Activated T-helper 1 cell treated with Interleukin-2 at 50 U/mL for 16 hours (primary cell): ENCODE data around the gene RNU5D-1.
"Not testable (repeated sequence)": the region's sequence is repeated elsewhere in the genome, so short reads cannot be mapped to it uniquely, and the experiment has no call there.

Experiments used
- DNase-seq: peaks from one replicate; pipeline ENCODE4 v3.0.0-alpha.2; 2020; ENCODE audit warnings: low read depth

Gene RNU5D-1

GRCh38 chr1:44730741-44731512 lies at the start of gene RNU5D-1:
Gene RNU5D-1, minus strand, starts transcription at chr1:44731170.
- DNase-seq, result peak; percentile 83

GRCh38 chr1:44780583-44781121 lies 49.7 kb upstream of the RNU5D-1 start:
- no peak for DNase-seq

DNA sequence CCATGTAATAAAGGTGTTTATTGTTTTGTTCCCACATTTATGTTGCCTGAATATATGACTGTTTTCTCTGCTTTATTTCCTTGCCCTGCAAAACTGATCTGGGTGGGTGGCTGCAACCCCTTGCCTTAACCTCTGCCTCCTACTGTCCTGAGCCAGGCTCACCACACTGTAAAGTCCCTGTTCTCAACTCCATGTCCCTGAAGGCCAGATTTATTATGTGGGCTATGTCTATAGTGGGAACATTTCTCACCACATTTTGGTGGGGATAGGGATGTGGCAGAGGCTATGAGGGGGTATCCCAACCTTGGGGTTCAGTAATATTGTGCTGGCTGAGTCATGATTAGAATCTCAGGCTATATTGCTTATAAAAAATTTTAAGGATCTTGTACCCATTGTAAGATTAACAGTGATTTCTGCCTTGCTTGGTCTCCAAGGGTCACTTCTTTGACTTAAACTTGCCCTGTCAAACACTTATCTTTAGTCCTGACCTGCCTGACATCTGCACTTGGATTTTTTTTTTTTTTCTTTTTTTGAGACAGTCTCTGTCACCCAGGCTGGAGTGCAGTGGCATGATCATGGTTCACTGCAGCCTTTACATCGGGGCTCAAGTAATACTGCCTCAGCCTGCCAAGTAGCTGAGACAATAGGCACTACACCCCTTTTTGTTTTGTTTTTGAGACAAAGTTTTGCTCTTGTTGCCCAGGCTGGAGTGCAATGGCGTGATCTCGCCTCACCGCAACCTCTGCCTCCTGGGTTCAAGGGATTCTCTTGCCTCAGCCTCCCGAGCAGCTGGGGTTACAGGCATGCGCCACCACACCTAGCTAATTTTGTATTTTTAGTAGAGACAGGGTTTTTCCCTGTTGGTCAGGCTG lies 48.0 kb upstream of the RNU5D-1 start:
- DNase-seq, result no peak

- DNase-seq, result no peak
Measured at GRCh38 chr1:44777969-44778635, 47.1 kb upstream of the RNU5D-1 start.

GRCh38 chr1:44777547-44777946 lies 46.6 kb upstream of the RNU5D-1 start:
- no peak for DNase-seq

- no peak for DNase-seq
Measured at GRCh38 chr1:44776730-44777068, 45.7 kb upstream of the RNU5D-1 start.

DNA sequence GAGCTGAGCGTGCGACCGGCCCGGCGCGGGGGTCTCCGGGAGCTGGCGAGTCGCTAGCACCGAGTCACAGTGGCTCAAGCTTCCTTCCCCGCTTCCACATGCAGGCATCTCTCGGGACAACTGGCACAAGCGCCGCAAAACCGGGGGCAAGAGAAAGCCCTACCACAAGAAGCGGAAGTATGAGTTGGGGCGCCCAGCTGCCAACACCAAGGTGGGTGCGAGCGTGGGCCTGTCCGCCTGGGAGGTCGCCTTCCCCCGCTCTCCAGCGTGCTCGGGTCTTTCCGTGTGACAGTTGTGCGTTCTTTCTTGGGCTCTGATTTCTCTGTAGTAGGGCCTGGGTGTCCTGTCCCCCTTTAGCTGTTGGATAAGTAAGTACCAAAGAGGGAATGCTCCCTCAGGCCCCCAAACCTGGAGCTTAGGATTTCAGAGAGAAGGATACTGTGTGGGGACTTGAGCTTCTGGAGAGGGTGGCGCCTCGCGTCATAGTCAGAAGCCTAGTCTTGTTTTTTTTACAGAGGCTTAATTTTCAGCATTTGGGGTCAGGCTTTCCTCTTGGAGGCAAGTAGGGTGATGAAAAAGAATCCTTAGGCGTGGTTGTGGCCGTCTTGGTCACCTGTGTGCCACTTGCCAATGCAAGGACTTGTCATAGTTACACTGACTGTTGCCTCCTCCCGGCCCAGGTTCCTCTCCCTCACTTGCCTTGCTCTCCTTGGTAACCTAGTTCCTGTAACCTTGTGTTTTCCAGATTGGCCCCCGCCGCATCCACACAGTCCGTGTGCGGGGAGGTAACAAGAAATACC lies 45.2 kb upstream of the RNU5D-1 start:
- peak; percentile 32 for DNase-seq

- peak; percentile 76 for DNase-seq
Measured at GRCh38 chr1:44775078-44775929, 44.3 kb upstream of the RNU5D-1 start, which contains the start of gene RPS8. Gene RPS8, plus strand, starts transcription at chr1:44775540. Its CDS starts 57 bp downstream, at chr1:44775597.

DNA sequence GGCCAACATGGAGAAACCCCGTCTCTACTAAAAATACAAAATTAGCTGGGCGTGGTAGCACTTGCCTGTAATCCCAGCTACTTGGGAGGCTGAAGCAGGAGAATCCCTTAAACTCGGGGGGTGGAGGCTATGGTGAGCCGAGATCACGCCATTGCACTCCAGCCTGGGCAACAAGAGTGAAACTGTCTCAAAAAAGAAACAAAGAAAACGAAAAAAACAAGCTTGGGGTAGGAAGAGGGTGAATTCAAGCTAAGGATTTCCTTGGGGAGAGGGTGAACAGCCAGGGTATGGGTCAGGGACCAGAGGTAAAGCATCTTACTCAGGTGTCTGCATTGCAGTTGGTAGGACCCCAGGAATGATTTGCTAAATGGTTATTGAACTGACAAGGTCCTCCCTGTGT lies 35.5 kb upstream of the RNU5D-1 start:
- not testable (repeated sequence) for DNase-seq

DNA sequence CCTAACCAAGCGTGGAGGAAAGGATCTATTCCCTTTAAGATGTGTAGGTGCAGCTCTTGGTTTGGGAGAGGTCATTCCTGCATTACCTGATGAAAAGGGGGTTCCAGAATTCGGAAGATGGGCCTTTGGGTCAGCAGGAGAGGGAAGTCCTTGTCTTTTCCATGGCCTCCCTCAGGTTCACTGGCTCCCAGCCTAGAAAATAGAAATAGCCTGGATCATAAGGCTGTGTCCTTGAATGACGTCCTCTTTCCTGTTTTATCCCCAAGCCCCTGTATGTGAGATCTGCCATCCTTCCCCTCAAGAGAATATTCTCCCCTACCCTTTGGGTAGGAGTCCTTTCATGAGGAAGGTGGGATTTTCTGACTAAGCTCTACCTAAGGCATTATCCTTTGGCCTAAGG lies 29.9 kb upstream of the RNU5D-1 start:
- DNase-seq, result no peak

GRCh38 chr1:44759077-44759476 lies 28.1 kb upstream of the RNU5D-1 start:
- DNase-seq, result no peak

GRCh38 chr1:44757420-44757819 lies 26.4 kb upstream of the RNU5D-1 start:
- DNase-seq, result no peak

DNA sequence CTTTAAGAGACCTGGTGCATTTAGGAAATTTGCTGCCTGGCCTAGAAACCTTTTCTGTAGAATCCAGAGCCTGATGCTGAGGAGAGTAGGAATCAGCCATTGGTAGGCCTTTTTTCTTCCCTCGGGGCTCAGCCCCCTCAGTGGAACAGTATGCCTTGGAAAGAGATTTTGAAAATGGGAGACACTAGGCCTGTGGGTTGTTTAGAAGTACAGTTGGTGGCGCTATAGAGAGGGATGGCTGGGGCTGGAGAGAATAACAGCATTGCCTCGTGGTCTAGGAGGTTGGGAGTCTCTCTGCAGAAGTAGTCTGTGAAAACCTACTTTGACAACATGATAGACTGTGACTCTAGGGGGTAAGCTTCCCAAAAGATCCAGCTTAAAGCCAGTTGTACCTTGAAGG lies 16.9 kb upstream of the RNU5D-1 start:
- DNase-seq, result no peak

DNA sequence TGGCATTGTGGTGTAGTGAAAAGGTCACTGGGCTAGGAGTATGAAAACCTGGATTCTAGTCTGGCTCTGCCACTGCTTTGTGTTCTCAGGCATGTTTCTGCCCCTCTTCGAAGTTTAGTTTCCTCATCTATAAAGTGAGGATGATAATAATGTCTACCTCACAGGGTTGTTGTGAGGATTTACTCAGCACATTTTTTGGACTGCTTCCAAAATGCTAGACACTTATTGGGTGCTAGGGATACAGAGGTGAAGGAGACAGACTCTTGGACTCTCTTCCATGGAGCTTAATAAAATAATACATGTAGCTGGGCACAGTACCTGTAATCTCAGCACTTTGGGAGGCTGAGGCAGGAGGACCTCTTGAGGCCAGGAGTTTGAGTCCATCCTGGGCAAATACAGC lies 12.2 kb upstream of the RNU5D-1 start:
- no peak for DNase-seq

- DNase-seq, result no peak
Measured at GRCh38 chr1:44740179-44740617, 9.2 kb upstream of the RNU5D-1 start.

DNA sequence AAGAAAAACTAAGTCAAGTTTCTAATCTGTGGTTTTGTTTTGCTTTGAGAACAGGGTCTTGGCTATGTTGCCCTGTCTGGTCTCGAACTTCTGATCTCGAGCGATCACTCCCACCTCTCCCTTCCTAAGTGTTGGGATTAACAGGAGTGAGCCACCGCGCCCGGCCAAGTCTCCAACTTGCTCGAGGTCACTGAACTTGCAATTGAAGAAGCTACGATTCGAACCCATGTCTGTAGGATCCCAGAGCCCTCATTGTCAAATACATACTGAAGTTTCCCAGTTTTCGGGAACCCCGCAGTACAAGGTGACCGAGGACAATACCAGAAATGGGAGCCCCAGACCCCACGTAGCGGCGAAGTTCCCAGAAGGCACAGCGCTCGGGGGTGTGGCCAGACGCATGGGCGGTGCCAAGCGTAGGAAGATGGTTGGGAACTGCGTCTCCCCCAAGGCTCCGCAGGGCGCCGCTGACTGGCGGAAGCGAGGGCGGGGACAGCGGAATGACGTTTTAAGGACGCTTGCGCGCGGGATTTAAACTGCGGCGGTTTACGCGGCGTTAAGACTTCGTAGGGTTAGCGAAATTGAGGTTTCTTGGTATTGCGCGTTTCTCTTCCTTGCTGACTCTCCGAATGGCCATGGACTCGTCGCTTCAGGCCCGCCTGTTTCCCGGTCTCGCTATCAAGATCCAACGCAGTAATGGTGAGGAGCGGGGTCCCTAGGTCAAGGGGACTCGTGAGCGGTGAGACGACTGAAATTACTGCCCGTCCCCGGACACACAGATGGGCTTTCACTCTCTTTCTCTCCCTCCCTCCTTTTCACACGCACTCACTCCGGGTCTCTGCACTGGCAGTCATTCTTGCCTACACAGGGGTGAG lies 8.6 kb upstream of the RNU5D-1 start, which contains the start of gene KIF2C:
TSS of gene KIF2C (plus strand) at position 531 of the 872 bp plus-strand sequence. CDS start at position 627, 96 bp downstream.
- DNase-seq, result peak; percentile 93

GRCh38 chr1:44738953-44739306 lies 8.0 kb upstream of the RNU5D-1 start:
- DNase-seq, result not testable (repeated sequence)

- DNase-seq, result no peak
Measured at GRCh38 chr1:44735992-44736391, 5.0 kb upstream of the RNU5D-1 start.

- DNase-seq, result no peak
Measured at GRCh38 chr1:44733784-44734183, 2.8 kb upstream of the RNU5D-1 start.
